GM19395 (cell line): Measurements from ENCODE around the gene SENP6.
A peak's percentile ranks its signal among the peaks of the same experiment; 100 is the strongest.
"Not testable (repeated sequence)": the region's sequence is repeated elsewhere in the genome, so short reads cannot be mapped to it uniquely, and the experiment has no call there.

Experiments used
- ATAC-seq: cut with Tn5 transposase; IDR thresholded peaks from one replicate; pipeline ENCODE4 v1.9.1; 2021; ENCODE audit warnings: mild to moderate bottlenecking, moderate library complexity; ENCODE audit not compliant: unreplicated experiment

SENP6 gene

GRCh38 chr6:75608956-75609533 is 7.4 kb downstream of the SENP6 start:
- ATAC-seq, result no peak

DNA sequence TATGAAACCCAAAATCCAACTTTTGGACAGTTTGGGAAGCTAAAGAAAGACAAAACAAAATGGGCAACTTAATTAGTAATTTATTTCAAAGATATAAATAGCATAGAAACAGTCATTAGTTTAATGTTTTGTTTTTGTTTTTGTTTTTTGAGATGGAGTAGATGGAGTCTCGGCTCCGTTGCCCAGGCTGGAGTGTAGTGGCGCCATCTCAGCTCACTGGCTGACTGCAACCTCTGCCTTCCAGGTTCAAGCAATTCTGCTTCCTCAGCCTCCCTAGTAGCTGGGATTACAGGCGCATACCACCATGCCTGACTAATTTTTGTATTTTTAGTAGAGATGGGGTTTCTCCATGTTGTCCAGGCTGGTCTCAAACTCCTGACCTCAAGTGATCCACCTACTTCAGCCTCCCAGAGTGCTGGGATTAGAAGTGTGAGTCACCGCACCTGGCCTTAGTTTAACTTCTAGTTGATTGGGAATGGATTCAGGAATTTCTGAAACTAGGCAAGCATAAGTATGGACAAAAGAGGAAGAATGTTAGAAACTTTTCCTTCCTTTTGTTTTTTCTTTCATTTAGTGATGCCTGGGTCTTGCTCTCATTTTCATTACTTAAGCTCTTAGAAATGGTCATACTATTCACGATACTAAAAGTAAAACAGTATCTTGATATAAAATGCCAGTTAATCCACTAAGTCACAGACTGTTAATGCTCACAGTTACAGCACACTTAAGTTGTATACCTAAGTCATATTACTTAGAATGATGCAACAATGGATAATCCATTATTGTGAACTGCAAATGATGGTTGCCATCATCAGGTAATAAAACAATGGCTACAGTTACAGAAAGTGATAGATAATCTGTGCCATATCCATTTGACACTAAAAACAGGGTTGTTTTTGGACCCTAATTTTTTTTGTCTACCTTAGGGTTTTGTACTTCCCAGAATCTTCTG is 8.2 kb downstream of the SENP6 start:
- ATAC-seq, result no peak

GRCh38 chr6:75611011-75611701 is 9.5 kb downstream of the SENP6 start:
- no peak for ATAC-seq

DNA sequence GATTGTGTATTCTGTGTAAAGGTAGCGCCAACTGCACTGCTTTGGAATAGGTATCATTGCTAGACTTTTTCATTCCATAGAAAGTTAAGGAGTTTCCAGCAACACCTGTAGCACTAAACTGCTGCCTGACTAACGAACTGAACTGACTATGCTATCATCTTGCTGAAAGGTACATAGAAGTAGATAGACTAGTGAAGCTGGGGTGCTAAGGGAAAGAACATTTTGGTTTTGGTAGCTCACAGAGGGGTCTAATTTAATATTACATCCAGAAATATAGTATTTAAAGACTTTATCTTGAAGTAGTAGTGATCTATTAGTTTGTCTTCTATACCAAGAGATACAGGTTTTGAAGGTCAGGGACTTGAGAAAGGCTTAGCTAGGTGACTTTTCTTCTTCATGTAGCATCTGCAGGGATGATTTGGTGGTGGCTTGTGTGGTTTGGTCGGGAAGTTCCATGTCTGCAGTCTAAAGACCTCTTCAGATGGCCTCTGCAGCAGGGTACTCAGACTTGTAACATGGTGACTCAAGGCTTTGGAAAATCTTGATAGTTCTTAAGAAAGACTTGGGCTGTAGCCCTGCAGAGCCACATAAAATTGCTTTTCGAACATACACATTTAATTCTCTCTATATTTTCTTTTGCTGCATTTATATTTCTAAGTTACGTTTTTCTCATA is 10.2 kb downstream of the SENP6 start:
- peak; percentile 51 for ATAC-seq

DNA sequence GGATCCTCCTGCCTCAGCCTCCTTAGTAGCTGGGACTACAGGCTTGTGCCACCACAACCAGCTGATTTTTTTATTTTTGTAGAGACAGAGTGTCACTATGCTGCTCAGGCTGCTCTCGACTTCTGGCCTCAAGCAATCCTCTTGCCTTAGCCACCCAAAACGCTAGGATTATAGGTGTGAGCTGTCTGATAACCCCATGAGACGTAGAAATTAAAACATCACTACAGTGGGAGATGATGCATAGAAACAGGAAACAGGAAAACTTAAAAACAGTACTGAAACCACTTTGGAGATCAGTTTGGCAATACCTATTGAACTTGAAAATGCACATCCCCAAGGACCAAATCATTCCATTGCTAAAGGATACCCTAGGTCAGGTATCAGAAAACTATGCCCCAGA is 10.8 kb downstream of the SENP6 start:
- ATAC-seq, result no peak

GRCh38 chr6:75613056-75613501 is 11.4 kb downstream of the SENP6 start:
- no peak for ATAC-seq

DNA sequence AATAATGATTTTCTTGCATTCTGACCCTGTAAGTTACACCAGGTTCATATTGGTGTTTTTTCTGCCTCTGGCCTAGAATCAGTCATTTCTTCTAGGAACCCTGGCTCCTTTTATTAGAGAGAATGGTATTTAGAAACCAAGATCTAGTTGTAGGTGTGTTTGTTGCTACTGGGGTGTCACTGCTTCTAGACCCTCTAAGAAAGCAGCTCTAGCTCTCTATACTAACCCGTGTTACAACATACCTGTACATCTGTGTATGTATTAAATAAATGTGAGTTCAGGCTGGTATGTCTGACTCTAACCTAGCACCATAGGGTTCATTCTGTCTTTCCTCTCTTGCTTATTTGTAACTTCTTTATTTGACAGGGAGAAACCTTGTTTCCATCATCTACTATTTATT is 16.8 kb downstream of the SENP6 start:
- no peak for ATAC-seq

- ATAC-seq, result no peak
Measured at GRCh38 chr6:75619230-75619899, 17.7 kb downstream of the SENP6 start.

DNA sequence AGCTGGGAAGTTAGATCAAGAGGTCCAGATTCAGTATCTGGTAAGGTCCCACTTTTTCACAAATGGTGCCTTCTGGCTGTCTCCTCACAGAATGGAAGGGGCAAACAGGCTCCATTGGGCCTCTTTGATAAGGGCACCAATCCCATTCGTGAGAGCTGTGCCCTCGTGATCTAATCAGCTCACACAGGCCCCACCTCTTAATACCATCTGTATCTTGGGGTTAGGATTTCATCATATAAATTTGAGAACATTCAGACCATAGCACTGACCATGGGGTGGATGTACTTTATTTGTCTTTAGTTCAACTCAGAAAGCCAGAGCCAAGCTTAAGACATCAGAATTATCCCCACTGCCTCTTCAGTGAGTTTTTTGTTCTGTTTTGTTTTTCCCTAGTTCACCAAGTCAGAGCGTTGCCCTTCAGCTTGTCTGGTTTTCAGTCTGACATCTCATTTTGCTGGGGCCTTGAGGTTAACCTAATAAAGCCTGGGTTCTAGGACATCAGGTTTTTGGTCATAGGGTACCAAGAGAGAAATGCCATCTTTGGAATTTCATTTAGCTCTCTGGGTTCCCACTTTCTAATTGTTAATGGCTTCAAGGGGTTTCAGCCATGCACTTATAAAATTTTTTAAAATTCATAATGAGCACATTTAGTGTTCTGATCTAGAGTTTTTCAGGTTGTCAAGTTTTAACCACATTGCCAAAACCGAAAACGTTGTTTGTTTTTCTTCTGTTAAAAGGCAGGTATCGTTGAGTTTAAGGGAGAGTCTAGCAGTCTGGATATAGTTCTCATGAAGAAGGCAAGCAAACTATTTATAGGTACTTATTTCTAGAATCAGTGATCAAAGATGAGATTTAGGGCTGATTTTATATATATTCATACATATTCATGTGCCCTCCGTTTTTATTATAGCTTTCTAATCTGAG is 19.0 kb downstream of the SENP6 start:
- no peak for ATAC-seq

GRCh38 chr6:75621846-75622245 is 20.2 kb downstream of the SENP6 start:
- no peak for ATAC-seq

- no peak for ATAC-seq
Measured at GRCh38 chr6:75623491-75623890, 21.8 kb downstream of the SENP6 start.

DNA sequence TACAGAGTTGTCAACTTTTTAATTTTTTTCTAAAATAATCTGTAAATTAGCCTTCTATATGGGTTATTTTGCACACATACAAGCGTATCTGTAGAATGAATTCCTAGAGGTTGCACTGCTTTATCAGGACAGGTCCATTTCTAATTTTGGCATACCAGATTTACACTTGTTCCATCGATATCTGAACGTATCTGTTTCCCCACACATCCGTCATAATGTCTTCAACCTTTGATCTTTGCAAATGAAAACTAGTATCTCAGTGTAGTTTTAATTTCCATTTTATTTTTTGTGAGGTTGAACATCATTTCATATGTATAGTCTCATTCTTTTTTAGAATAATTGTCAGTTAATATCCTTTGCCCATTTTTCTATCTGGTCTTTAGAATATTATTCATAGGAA is 22.7 kb downstream of the SENP6 start:
- no peak for ATAC-seq

- no peak for ATAC-seq
Measured at GRCh38 chr6:75624988-75625387, 23.3 kb downstream of the SENP6 start.

DNA sequence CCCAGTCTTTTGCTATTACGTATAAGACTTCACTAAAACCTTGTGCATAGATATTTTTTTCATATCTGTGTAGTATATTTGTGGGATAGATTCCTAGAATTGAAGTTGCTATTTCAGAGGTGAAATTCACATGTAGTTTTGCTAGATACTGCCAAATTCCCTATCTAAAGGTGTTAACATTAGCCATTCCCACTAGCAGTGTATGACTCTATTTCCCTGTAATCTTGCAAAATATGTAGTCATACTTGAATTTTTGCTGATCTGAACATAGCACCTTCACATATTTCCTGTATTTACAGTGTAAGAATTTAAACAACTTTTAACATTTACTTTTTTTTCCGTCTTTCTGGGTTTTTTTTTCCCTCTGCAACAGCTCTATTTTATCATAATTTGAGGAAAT is 24.9 kb downstream of the SENP6 start:
- no peak for ATAC-seq

DNA sequence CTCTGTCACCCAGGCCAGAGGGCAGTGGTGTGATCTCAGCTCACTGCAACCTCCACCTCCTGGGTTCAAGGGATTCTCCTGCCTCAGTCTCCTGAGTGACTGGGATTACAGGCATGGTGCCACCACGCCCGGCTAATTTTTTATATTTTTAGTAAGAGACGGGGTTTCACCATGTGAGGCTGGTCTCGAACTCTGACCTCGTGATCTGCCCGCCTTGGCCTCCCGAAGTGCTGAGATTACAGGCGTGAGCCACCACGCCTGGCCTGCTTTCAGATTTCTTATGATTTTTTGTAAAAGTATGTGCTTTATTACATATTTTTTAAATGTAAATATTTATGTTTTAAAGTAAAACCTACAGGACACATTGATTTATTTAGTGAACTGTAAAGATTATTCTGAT is 26.0 kb downstream of the SENP6 start:
- ATAC-seq, result not testable (repeated sequence)

DNA sequence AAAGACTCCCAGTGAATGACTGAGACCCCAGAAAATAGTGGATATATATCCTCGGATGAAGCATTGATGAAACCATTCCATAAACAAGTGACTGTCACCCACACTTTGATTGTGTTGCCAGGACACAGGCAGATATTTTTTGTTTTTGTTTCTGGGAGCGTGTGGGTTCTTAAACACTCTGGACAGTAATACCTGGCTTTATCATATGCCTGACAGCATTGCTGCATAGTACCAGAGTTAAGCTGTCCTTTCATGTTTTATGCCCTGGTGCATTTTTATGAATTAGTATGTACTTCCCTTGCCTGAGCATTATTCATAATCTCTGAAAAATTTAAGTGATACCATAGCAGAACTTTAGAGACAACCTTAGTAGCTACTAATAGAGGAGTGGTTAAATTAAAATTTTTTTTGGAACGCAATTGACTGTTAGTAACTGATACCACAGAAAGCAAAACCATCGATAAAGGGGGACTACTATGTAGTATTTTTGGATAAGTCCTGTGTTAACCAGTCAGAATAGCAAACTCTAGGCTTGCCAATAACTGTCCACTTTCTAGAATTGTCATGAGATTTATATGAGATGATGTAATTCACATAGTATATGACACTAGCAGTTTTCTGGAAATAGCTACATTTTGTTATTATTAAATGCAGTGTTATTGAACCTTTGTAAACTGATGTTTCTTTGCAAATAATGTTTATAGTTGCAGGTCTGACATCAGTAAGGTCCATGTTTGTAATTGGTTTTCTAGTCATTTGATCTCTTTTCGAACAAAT is 30.4 kb downstream of the SENP6 start:
- no peak for ATAC-seq

- ATAC-seq, result no peak
Measured at GRCh38 chr6:75633045-75633444, 31.4 kb downstream of the SENP6 start.

DNA sequence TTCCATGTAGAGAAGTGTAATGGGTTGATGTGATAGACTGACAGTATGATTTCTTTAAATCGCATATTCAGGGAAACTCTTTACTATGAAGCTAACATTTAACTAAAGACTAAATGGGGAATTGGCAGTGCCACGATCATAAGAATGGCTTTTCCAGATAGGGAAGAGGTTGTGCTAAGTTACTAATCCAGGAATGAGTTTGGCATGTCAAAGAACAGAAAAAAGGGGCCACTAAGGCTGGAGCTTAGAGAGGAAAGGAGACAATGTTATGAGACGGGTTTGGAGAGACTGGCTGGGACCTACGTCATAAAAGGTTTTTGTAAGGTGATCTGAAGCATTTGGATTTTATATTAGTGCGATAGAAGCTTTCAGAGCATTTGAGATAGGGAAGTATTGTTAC is 40.6 kb downstream of the SENP6 start:
- ATAC-seq, result no peak

DNA sequence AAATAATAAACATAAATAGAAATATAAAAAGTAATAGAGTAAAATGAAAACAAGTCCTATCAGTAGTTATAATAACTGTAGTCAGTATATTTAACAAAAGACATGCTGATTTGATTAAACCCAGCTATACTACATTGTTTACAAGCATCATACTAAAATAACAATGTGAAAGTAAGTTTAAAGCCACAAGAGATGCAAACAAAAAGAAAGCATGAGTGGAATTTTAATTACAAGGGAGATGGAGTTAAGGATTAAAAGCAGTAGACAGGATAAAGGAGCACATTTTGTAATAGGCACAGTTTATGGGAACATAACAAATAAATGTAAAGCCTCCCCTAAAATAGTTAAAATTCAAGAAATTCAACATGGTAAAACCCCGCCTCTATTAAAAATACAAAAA is 41.5 kb downstream of the SENP6 start:
- ATAC-seq, result no peak
